PFSK-1 (cell line): ENCODE results near the gene PITPNM3.

Experiments used
- FOXP2 ChIP-seq: optimal IDR thresholded peaks from 2 replicates; pipeline ENCODE3; 2011; ENCODE audit warnings: borderline replicate concordance, control low read depth, inconsistent platforms; ENCODE audit not compliant: insufficient read depth; ENCODE audit errors: extremely low read length, extremely low read depth
- POLR2AphosphoS5 ChIP-seq: IDR thresholded peaks from 2 replicates; pipeline ENCODE4 v1.6.1; 2012; ENCODE audit warnings: low read depth, mild to moderate bottlenecking, control low read depth, low read length, moderate library complexity
- SIN3A ChIP-seq: IDR thresholded peaks from 2 replicates; pipeline ENCODE4 v1.6.1; 2012; ENCODE audit warnings: mild to moderate bottlenecking, low read length, moderate library complexity, borderline replicate concordance; ENCODE audit not compliant: insufficient read depth
- TAF1 ChIP-seq: IDR thresholded peaks from 2 replicates; pipeline ENCODE4 v1.6.1; 2012; ENCODE audit warnings: low read length, control low read depth, borderline replicate concordance; ENCODE audit not compliant: insufficient read depth
- TF ChIP-seq, protein P1 (sequence below), 2 experiments: IDR thresholded peaks; 2 replicates each; pipeline versions ENCODE4 v1.6.1 to v1.8.0; 2011 to 2012; ENCODE audit warnings: low read depth in 2 of 2, low read length in 2 of 2, control low read depth in 1 of 2, inconsistent platforms in 1 of 2, mild to moderate bottlenecking in 1 of 2, moderate library complexity in 1 of 2; ENCODE audit not compliant: insufficient read depth in 1 of 2

Gene PITPNM3

DNA sequence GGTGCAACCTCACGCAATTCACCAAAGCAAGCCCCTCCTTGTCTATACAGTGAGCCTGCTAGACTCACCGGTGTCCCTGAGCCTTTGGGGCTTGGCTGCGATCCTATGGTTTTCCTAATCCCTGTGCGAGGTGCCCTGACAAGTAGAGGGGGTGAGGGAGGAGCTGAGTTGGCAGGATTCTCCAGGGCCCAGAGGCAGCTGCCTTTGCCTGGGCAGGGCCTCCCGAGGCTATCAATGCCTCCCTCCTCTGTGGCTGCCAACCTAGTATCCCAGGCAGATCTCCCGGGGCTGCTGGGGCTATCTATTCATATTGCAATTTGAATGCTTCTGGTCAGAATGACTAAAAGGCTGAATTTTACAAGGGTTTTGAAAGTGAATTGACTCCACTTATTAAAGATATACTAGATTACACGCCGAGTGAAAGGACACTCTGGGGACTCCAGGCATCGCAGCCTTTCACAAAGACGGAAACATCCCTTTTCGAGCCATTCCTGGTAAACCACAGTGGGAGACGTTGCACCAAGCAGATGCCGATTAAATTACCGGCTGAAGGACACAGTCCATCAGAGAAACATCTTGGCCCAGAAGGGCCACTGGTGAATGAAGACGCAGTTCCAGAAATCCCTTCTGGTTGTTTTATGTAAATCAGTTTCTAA, 11.3 kb upstream of the PITPNM3 start:
- TF ChIP-seq, protein P1, sequence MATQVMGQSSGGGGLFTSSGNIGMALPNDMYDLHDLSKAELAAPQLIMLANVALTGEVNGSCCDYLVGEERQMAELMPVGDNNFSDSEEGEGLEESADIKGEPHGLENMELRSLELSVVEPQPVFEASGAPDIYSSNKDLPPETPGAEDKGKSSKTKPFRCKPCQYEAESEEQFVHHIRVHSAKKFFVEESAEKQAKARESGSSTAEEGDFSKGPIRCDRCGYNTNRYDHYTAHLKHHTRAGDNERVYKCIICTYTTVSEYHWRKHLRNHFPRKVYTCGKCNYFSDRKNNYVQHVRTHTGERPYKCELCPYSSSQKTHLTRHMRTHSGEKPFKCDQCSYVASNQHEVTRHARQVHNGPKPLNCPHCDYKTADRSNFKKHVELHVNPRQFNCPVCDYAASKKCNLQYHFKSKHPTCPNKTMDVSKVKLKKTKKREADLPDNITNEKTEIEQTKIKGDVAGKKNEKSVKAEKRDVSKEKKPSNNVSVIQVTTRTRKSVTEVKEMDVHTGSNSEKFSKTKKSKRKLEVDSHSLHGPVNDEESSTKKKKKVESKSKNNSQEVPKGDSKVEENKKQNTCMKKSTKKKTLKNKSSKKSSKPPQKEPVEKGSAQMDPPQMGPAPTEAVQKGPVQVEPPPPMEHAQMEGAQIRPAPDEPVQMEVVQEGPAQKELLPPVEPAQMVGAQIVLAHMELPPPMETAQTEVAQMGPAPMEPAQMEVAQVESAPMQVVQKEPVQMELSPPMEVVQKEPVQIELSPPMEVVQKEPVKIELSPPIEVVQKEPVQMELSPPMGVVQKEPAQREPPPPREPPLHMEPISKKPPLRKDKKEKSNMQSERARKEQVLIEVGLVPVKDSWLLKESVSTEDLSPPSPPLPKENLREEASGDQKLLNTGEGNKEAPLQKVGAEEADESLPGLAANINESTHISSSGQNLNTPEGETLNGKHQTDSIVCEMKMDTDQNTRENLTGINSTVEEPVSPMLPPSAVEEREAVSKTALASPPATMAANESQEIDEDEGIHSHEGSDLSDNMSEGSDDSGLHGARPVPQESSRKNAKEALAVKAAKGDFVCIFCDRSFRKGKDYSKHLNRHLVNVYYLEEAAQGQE (IDR thresholded peaks at IDR 0.05; ENCODE audit: insufficient read depth in 1 of 2, low read depth in 2 of 2, low read length in 2 of 2), result no peak
- no peak for TF ChIP-seq SIN3A
- TF ChIP-seq POLR2AphosphoS5, result no peak
- no peak for TF ChIP-seq TAF1

DNA sequence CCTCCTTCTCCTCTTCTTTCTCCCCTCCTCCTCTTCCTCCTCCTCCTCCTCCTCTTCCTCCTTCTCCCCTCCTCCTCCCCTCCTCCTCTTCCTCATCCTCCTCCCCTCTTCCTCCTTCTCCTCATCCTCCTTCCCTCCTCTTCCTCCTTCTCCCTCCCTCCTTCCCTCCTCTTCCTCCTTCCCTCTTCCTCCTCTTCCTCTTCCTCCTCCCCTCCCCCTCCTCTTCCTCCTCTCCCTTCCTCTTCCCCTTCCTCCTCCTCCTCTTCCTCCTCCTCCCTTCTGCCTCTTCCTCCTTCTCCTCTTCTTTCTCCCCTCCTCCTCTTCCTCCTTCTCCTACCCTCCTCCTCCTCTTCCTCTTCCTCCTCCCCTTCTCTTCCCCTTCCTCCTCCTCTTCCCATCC, 5.1 kb upstream of the PITPNM3 start:
- no peak for TF ChIP-seq SIN3A
- no peak for TF ChIP-seq TAF1
- no peak for TF ChIP-seq FOXP2
- no peak for TF ChIP-seq POLR2AphosphoS5
- TF ChIP-seq, protein P1 (IDR thresholded peaks at IDR 0.05; ENCODE audit: insufficient read depth in 1 of 2, low read depth in 2 of 2, low read length in 2 of 2), result no peak

GRCh38 chr17:6560496-6560895, 4.1 kb upstream of the PITPNM3 start:
- TF ChIP-seq SIN3A (no peak), POLR2AphosphoS5 (no peak), TAF1 (no peak), FOXP2 (no peak)
- TF ChIP-seq, protein P1 (IDR thresholded peaks at IDR 0.05; ENCODE audit: insufficient read depth in 1 of 2, low read depth in 2 of 2, low read length in 2 of 2), result no peak

- TF ChIP-seq SIN3A (no peak), POLR2AphosphoS5 (no peak), TAF1 (no peak), FOXP2 (no peak)
- TF ChIP-seq, protein P1 (IDR thresholded peaks at IDR 0.05; ENCODE audit: insufficient read depth in 1 of 2, low read depth in 2 of 2, low read length in 2 of 2), result no peak
These were observed 3.4 kb upstream of the PITPNM3 start for GRCh38 chr17:6559753-6560215.
